Activated T-cell treated with anti-CD3 and anti-CD28 coated beads, Interleukin-2, amount 50 U/mL, for 24 hours (primary cell): ENCODE data around the gene IFIH1.

Experiments
- DNase-seq: peaks from one replicate; pipeline ENCODE4 v3.0.0-alpha.2; 2020
- H3K27ac Mint-ChIP-seq: 2 replicates; pipeline ENCODE4 v1.8.0; 2020; ENCODE audit warnings: mild to moderate bottlenecking, mixed read lengths
- H3K27me3 Mint-ChIP-seq: 2 replicates; pipeline ENCODE4 v1.8.0; 2020; ENCODE audit warnings: mixed read lengths
- H3K36me3 Mint-ChIP-seq: 2 replicates; pipeline ENCODE4 v1.8.0; 2020; ENCODE audit warnings: low read depth, mixed read lengths
- H3K4me1 Mint-ChIP-seq: 2 replicates; pipeline ENCODE4 v1.8.0; 2020; ENCODE audit warnings: low read depth, mixed read lengths
- H3K4me3 Mint-ChIP-seq: 2 replicates; pipeline ENCODE4 v1.8.0; 2020; ENCODE audit warnings: mild to moderate bottlenecking, moderate library complexity, mixed read lengths
- H3K9me3 Mint-ChIP-seq: 2 replicates; pipeline ENCODE4 v1.8.0; 2020; ENCODE audit warnings: mixed read lengths

IFIH1 gene

GRCh38 chr2:162232027-162232426 is 86.5 kb downstream of the IFIH1 start:
- Mint-ChIP-seq H3K36me3 (no peaks in the 10 kb centered on the region), H3K27me3 (peaks cover 10% of the 10 kb centered on the region), H3K4me3 (no peak overlapping the region), H3K4me1 (no peaks in the 10 kb centered on the region), H3K9me3 (no peaks in the 10 kb centered on the region), H3K27ac (no peak overlapping the region)
- no peak for DNase-seq

- H3K27ac Mint-ChIP-seq = no peak overlapping the region
- H3K9me3 Mint-ChIP-seq = no peaks in the 10 kb centered on the region
- H3K27me3 Mint-ChIP-seq = peaks cover 6% of the 10 kb centered on the region
- H3K4me3 Mint-ChIP-seq = no peak overlapping the region
- no peaks in the 10 kb centered on the region for H3K36me3 Mint-ChIP-seq
- H3K4me1 Mint-ChIP-seq = no peaks in the 10 kb centered on the region
- no peak for DNase-seq
Measured at GRCh38 chr2:162230761-162231160, 87.7 kb downstream of the IFIH1 start.

- H3K27ac Mint-ChIP-seq = no peak overlapping the region
- no peaks in the 10 kb centered on the region for H3K9me3 Mint-ChIP-seq
Measured at GRCh38 chr2:162226836-162227235, 91.6 kb downstream of the IFIH1 start.

GRCh38 chr2:162221064-162221463 is 97.4 kb downstream of the IFIH1 start:
- Mint-ChIP-seq H3K27ac (no peak overlapping the region), H3K27me3 (peaks cover 20% of the 10 kb centered on the region), H3K4me3 (no peak overlapping the region), H3K9me3 (no peaks in the 10 kb centered on the region), H3K4me1 (no peaks in the 10 kb centered on the region), H3K36me3 (no peaks in the 10 kb centered on the region)
- DNase-seq = peak; percentile 76

More at GRCh38 chr2:162226836-162227235, 91.6 kb downstream of the IFIH1 start:
- no peaks in the 10 kb centered on the region for H3K4me1 Mint-ChIP-seq
- no peaks in the 10 kb centered on the region for H3K27me3 Mint-ChIP-seq
- no peaks in the 10 kb centered on the region for H3K36me3 Mint-ChIP-seq
- H3K4me3 Mint-ChIP-seq = no peak overlapping the region
- DNase-seq = no peak

DNA sequence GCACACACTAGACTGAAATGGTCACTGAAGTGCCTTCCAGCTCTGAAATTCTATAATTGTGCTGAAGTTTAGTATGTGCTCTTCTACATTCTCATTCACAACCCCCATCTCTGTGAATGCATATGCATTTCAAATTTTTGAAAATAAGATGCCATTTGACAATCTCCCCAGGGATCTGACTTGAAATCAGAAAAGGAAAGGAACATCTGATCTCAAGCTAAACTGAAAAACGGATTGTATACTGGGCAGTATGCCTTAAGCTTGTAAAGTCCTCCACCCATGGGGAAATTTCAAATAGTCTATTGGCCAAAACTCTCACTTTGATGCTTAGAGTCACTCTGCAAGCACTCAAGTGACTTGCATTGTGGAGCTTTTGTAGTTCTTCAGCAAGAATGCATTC is 98.1 kb downstream of the IFIH1 start:
- Mint-ChIP-seq H3K9me3 (no peaks in the 10 kb centered on the region), H3K27me3 (peaks cover 20% of the 10 kb centered on the region), H3K4me1 (no peaks in the 10 kb centered on the region), H3K27ac (no peak overlapping the region), H3K36me3 (no peaks in the 10 kb centered on the region), H3K4me3 (no peak overlapping the region)
- no peak for DNase-seq

- peaks cover 20% of the 10 kb centered on the region for H3K27me3 Mint-ChIP-seq
- DNase-seq = no peak
- no peak overlapping the region for H3K4me3 Mint-ChIP-seq
- H3K36me3 Mint-ChIP-seq = no peaks in the 10 kb centered on the region
- H3K9me3 Mint-ChIP-seq = no peaks in the 10 kb centered on the region
- no peaks in the 10 kb centered on the region for H3K4me1 Mint-ChIP-seq
- no peak overlapping the region for H3K27ac Mint-ChIP-seq
Measured at GRCh38 chr2:162219426-162219825, 99.1 kb downstream of the IFIH1 start.

GRCh38 chr2:162217598-162217997 is 100.9 kb downstream of the IFIH1 start:
- Mint-ChIP-seq H3K36me3 (no peaks in the 10 kb centered on the region), H3K27ac (no peak overlapping the region), H3K4me1 (no peaks in the 10 kb centered on the region), H3K27me3 (peaks cover 20% of the 10 kb centered on the region), H3K4me3 (no peak overlapping the region), H3K9me3 (no peaks in the 10 kb centered on the region)
- DNase-seq = no peak
